HG03354 (cell line): ENCODE data around the gene TAF9B.
A peak's percentile ranks its signal among the peaks of the same experiment; 100 is the strongest.
"Not testable (repeated sequence)": the region's sequence is repeated elsewhere in the genome, so short reads cannot be mapped to it uniquely, and the experiment has no call there.

Source experiments
- ATAC-seq: cut with Tn5 transposase; IDR thresholded peaks from one replicate; pipeline ENCODE4 v1.9.1; 2021; ENCODE audit warnings: mild to moderate bottlenecking; ENCODE audit not compliant: unreplicated experiment, poor library complexity, severe bottlenecking

The TAF9B gene

DNA sequence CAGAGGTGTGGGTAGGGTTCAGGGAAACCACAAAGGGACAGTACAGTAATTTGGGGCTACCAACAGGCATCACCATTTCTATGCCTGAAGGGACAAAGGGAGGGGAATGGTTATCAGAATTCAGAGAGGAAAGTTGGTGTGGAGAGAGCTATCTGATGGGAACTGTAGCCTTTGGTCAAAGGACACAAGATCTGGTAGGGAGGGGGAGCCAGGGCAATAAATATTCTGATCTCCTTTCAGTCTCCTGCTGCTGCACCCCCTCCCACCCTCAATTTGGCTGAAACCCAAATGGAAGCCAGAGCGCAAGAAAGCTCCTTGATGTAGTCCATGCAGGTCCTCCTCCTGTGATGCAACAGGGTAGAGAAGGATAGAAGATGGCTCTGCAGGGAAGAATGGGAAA, 20.8 kb downstream of the TAF9B start:
- ATAC-seq = no peak

DNA sequence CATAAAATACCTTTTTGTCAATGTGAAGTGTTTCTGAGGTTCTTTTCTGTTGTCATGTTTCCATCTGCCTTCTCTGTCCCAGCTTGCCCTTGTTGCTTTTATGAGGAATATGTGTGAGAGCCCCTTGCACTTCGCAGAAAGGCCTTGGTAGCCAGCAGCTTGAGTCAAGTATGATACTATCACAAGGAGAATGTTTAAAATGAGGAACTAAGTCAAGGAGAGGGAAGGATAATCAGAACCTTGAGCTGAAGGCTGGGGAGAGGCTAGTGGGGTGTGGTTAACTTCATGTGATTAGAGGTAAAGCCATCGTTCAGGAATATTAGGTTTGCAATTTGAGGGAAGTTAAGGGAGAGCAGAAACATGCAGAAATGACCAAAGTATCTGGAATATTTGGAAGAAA, 22.7 kb downstream of the TAF9B start:
- ATAC-seq = no peak

DNA sequence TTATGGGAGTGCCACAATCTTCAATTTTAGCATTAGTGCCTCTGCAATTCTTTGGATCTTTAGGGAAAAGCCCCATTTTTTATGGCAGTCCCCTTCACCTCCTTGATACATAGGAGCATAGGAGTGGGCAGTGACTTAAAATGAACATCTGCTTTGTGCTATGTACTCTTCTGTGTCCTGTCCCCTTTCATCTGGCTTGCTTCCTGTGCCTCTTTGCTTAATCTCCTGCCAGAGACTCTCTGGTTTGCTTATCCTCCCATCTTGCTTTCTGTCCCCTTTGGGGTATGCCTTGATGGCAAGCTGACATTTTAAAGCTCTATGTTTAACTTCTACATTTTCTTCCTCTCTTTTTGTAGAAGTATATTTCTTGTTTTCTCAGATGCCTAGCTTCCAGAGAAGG, 23.1 kb downstream of the TAF9B start:
- no peak for ATAC-seq

DNA sequence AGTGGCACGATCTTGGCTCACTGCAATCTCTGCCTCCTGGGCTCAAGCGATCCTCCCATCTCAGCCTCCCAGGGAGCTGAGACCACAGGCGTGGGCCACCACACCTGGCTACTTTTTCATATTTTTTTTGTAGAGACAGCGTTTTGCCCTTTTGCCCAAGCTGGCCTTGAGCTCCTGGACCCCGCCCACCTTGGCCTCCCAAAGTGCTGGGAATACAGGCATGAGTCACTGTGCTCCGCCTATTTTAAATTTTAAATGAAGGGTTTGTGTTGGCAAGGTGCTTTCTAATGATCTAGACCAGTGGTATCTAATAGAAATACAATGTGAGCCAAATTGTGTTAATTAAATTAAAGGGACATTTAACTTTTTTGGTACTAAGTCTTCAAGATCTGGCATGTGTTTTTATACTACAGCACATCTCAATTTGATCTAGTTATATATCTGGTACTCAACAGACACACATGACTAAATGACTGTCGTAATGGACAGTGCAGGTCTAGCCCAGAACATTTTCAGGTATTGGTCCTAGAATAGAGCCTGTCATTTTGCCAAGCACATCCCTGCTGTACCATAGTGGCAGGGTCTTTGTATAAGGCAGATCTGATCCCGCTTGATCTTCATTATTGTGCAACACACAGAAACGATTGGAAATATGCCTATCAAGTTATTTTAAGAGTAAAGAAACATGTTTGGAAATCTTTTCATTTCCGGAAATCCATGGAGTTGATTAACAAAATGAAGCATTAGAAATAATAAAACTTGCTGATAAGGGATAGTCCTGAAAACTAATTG, 28.1 kb downstream of the TAF9B start:
- no peak for ATAC-seq

DNA sequence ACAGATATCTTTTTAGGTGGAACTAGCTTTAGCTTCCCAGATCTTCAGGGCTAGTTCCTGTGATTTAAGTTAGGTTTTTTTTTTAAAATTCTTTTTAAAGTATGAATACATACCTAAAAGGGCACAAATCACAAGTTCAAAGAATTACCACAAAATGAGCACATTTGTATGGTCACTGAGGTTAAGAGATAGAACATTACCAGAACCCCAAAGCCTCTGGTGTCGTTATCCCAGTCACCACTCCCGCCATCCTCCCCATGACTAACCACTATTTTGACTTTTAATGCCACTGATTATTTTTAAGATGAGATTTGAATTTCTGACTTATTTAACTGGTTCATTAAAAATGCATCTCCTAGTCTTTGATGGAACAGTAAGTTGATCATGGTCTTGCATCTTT, 30.0 kb downstream of the TAF9B start:
- ATAC-seq = no peak

DNA sequence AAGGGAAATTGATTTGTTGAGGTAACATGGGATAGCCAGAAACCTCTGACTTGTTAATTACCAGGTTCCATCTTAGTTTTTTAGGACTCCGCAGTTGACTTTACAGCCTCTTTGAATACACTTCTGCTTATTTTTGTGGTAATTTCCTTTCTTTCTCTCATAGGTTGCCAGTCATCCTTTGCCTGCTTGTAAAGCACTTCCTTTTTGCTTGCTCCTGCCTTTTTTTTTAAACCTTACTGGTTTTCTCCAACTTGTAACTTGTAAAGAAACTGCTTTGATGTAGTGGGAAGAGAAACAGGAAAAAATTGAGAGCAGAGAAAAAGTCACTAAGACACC, 32.8 kb downstream of the TAF9B start:
- ATAC-seq = no peak

DNA sequence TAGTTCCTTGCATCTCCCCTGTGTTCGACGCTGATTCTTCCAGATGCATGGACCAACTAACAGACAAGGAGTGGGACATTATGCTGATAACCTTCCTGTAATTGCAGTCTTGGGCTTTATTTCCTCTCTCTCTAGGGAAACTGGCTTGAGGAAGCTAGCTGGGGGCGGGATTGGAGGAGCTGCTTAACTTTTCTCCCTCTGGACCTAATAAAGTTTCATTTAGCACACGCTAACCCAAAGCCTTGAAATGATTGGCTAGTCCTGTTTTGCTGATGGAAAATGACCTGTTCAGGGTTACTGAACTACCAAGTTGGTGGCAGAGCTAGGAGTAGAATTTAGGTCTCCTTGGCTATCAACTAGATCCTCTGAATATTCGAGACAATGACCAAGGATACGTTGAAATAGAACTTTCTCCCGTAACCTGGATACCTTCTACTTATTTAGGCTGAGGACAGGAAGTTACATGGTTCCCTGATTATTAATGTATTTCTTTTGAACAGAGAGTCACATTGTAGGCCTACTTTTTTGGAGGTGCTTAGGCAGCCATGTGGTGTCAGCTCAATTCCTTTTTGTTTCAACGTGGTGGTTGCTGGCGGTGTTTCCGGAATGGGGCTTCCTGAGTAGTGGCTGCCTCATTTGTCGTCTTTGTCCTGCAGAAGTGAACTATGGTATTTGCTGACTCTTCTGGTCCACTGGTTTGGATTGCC, 33.4 kb downstream of the TAF9B start:
- ATAC-seq = no peak

DNA sequence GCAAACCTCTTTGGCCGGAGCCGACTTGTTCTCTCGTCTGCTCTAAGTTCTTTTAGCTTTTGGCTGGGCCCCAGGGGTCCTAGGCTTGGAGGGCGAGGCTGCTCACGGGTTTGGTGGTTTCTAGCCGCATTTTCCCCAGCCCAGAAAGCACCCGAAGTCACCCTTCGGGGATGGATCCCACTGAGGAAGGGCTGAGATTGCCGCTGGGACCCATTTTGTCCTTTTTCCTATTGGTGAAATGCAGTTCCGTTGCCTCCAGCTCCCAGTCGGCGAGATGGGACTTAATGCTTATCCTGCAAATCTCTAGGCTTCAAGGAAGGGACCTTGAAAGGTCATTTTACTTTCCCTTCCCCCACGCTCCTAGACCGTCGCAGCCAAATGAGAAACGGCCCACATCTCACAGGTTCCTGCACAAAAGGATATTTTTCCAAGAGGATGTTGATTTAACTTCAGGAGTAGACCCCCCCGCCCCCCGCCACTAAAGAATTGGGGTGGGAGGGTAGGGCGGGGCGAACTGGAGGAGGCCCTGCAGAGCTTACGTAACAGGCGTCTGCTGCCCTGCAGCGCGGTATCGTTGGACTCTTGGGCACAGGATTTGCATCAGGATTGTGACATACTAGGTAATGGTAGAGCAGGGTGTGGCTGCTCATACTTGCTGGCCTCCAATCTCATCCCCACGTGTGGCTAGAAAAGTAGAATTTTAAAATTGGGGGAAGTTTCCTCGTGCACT, 34.8 kb downstream of the TAF9B start:
- ATAC-seq = peak; percentile 33

DNA sequence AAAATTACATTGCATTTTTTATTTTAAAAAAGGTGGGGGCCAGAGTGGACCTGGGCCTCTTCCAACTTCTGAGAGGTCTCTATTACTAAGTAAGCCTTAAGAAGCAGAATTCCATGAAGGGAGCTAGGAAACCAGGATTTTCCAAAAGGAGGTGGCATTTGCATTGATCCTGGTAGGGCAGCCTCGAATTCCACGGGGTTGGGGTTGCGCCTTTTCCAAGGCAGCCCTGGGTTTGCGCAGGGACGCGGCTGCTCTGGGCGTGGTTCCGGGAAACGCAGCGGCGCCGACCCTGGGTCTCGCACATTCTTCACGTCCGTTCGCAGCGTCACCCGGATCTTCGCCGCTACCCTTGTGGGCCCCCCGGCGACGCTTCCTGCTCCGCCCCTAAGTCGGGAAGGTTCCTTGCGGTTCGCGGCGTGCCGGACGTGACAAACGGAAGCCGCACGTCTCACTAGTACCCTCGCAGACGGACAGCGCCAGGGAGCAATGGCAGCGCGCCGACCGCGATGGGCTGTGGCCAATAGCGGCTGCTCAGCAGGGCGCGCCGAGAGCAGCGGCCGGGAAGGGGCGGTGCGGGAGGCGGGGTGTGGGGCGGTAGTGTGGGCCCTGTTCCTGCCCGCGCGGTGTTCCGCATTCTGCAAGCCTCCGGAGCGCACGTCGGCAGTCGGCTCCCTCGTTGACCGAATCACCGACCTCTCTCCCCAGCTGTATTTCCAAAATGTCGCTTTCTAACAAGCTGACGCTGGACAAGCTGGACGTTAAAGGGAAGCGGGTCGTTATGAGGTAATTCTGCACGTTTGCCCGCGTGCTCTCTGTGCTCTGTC, 35.6 kb downstream of the TAF9B start, which contains the start of gene PGK1:
PGK1 (plus strand) TSS at position 626 of the 824 bp plus-strand sequence; CDS start at position 719, 93 bp downstream.
- ATAC-seq = peak; percentile 97

DNA sequence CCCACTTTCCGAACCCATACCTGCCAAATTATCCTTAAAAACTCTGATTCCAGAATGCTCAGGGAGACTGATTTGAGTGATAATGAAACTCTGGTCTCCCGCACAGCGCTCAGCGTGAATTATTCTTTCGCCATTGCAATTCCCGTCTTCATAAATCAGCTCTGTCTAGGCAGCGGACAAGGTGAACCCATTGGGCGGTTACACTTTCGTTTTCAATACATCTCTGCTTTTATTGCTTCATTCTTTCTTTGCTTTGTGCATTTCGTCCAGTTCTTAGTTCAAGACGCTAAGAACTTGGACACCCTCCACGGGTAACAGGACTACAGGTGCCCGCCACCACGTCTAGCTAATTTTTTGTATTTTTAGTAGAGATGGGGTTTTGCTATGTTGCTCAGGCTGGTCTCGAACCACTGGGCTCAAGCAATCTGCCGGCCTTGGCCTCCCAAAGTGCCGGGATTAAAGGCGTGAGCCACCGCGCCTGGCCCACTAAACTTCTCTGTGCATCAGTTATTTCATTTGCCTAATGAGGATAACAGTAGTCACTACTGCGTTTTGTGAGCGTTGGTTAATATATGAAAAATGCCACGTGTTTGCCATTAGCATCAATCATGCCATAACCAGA, 36.3 kb downstream of the TAF9B start:
- no peak for ATAC-seq

DNA sequence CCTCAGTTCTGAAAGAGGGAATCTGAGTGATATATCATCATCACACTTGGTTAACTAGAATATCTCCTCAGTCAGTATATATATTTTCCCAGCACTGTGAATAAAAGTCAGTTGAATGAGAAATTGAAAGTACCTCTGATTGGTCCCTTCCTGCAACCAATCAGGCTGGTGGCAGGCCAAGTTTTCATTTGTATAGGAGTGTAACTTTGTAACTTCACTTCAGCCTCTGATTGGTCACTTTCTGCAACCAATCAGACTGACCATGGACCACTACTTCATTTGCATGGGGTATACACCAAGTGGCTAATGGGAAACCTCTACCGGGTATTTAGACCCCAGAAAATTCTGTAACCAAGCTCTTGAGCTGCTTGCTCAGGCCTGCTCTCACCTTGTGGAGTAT, 37.4 kb downstream of the TAF9B start:
- no peak for ATAC-seq

DNA sequence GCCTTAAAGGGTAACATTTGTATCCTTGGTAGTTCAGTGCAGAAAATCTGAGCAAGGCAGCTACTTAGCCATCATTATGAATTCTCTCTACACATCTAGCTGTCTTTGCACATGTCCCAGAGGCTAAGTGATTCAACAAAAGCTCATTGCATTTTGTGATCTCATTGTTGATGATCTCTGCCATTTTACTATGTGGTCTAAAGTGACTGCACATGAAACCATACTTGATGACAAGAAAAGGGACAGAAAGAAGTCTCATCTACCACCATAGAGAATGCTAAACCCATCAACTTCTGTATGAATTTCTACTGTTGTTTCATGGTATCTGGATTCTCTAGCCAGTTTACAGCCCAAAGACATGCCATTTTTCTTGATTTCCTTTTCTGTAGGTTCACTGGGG, 41.3 kb downstream of the TAF9B start:
- no peak for ATAC-seq

DNA sequence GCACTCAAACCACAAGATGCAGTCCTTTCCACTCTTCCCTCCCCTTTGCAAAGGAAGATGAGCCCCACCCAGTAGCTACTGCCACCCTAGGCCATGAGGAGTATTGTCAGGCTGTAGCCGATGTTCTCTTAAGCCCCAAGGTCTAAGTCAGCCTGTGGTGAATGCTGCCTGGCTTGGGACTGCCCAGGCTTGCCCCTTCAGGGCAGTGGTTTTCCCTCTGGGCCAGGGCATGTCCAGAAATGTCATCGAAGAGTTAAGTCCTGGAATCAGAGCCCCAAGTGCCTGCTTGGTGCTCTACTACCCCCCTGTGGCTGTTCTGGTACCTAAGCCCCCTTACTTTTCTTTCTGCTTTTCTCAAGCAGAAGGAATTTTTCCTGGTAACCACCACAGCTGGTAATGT, 47.2 kb downstream of the TAF9B start:
- ATAC-seq = peak; percentile 86

DNA sequence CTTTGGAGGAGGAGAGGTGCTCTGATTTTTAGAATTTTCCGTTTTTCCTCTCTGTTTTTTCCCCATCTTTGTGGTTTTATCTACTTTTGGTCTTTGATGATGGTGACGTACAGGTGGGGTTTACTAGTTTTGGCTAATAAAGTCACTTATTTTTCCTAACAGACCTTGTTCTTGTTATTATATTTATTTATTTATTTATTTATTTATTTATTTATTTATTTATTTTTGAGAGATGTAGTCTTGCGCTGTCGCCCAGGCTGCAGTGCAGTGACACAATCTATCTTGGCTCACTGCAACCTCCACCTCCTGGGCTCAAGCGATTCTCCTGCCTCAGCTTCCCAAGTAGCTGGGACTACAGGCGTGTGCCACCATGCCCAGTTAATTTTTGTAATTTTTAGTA, 58.0 kb downstream of the TAF9B start:
- not testable (repeated sequence) for ATAC-seq
